Glutamatergic neuron (in vitro differentiated cells): ENCODE measurements around the gene TMOD2. TPM values are rescaled to one million over a fixed set of nuclear protein-coding genes. Genes with fewer than 3 reads are reported as not detected.

Experiments used
- DNase-seq: peaks from one replicate; pipeline ENCODE4 v3.0.0; 2022
- H3K27ac Mint-ChIP-seq: one replicate; pipeline ENCODE4 v1.8.0; 2020; ENCODE audit warnings: mild to moderate bottlenecking, mixed read lengths, inconsistent platforms; ENCODE audit not compliant: unreplicated experiment
- H3K27me3 Mint-ChIP-seq: one replicate; pipeline ENCODE4 v1.8.0; 2020; ENCODE audit warnings: mild to moderate bottlenecking, moderate library complexity, mixed read lengths, inconsistent platforms; ENCODE audit not compliant: unreplicated experiment
- H3K36me3 Mint-ChIP-seq: one replicate; pipeline ENCODE4 v1.8.0; 2020; ENCODE audit warnings: mild to moderate bottlenecking, mixed read lengths, inconsistent platforms; ENCODE audit not compliant: unreplicated experiment
- H3K4me1 Mint-ChIP-seq: one replicate; pipeline ENCODE4 v1.8.0; 2020; ENCODE audit warnings: mild to moderate bottlenecking, low read depth, mixed read lengths, inconsistent platforms; ENCODE audit not compliant: unreplicated experiment
- H3K4me3 Mint-ChIP-seq: one replicate; pipeline ENCODE4 v1.8.0; 2020; ENCODE audit warnings: mild to moderate bottlenecking, mixed read lengths, inconsistent platforms; ENCODE audit not compliant: unreplicated experiment
- H3K9me3 Mint-ChIP-seq: one replicate; pipeline ENCODE4 v1.8.0; 2020; ENCODE audit warnings: mild to moderate bottlenecking, moderate library complexity, mixed read lengths, inconsistent platforms; ENCODE audit not compliant: unreplicated experiment
- CTCF ChIP-seq: fragments of 200-600 bp; sonication (generic); IDR thresholded peaks from one replicate; pipeline ENCODE4 v1.5.0; 2021; ENCODE audit not compliant: partially characterized antibody, unreplicated experiment
- total RNA-seq: library from RNA; stranded (reverse); fragmentation: NEBNext Ultra II Directional; extraction: Animal tissue kit (Norgen Biotek cat#: 25700); gene quantifications from one replicate; pipeline ENCODE4 v1.2.1, GENCODE V29; 2021; ENCODE audit not compliant: unreplicated experiment

TMOD2 gene
- total RNA-seq, 1 donor from 2014 or later: 75.0 TPM

GRCh38 chr15:51803965-51804364, 52.6 kb downstream of the TMOD2 start:
- Mint-ChIP-seq H3K4me3 (no peak overlapping the region), H3K4me1 (peaks cover 14% of the 10 kb centered on the region), H3K27ac (no peak overlapping the region), H3K9me3 (no peaks in the 10 kb centered on the region), H3K27me3 (peaks cover 9% of the 10 kb centered on the region), H3K36me3 (peaks cover 13% of the 10 kb centered on the region)
- DNase-seq: no peak
- TF ChIP-seq CTCF: no peak

DNA sequence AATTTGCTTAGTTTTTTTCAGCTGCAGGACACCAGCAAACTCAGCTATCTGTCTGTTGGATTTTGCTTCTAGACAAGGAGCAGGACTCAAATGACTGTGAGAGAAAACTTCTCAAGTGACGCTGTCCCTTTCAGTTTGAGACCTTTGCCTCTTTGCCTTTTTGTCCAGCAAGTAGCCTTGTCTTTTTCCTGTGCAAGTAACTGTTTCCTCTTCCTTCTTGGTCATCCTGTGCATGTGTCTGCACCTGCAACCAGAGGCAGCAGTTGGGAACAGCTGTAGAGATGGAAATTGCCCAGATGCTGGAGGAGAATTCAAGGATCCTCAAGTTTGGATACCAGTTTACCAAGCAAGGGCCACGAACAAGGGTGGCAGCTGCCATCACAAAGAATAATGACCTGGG, 54.7 kb downstream of the TMOD2 start:
- TF ChIP-seq CTCF: no peak
- DNase-seq: no peak

DNA sequence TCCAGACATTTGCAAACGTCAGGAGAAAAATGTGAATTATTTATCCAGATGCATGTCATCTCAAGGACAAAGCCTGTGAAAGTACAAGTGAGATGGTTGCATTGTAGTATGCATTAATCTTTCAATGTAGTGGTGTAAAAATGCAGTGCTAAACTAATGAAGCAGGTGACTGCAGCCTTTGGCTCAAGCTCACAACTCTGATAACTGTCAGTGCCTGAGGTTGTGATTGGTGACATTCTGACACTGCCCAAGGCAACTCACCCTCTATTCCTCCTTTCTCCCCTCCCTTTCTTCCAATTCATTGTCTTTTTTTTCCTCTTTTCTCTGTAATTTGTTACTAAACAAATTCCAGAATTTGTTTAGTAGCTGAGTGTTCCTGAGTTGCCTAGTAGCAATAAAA, 58.1 kb downstream of the TMOD2 start:
- DNase-seq: no peak
- H3K36me3 Mint-ChIP-seq: peaks cover 13% of the 10 kb centered on the region
- no peaks in the 10 kb centered on the region for H3K4me1 Mint-ChIP-seq
- H3K4me3 Mint-ChIP-seq: no peak overlapping the region
- no peak for TF ChIP-seq CTCF
- H3K27ac Mint-ChIP-seq: no peak overlapping the region
- H3K27me3 Mint-ChIP-seq: peaks cover 5% of the 10 kb centered on the region
- H3K9me3 Mint-ChIP-seq: no peaks in the 10 kb centered on the region

More for the DNA sequence above, 54.7 kb downstream of the TMOD2 start:
- Mint-ChIP-seq H3K4me3 (no peak overlapping the region), H3K9me3 (no peaks in the 10 kb centered on the region), H3K4me1 (peaks cover 4% of the 10 kb centered on the region), H3K27me3 (peaks cover 5% of the 10 kb centered on the region), H3K36me3 (peaks cover 13% of the 10 kb centered on the region), H3K27ac (no peak overlapping the region)

- Mint-ChIP-seq H3K4me1 (no peaks in the 10 kb centered on the region), H3K27ac (no peak overlapping the region), H3K27me3 (no peaks in the 10 kb centered on the region), H3K36me3 (no peaks in the 10 kb centered on the region), H3K9me3 (no peaks in the 10 kb centered on the region), H3K4me3 (no peak overlapping the region)
- DNase-seq: no peak
- TF ChIP-seq CTCF: no peak
Measured at GRCh38 chr15:51812598-51812997, 61.2 kb downstream of the TMOD2 start.

GRCh38 chr15:51814606-51815005, 63.2 kb downstream of the TMOD2 start:
- Mint-ChIP-seq H3K4me1 (no peaks in the 10 kb centered on the region), H3K27me3 (peaks cover 1% of the 10 kb centered on the region), H3K36me3 (peaks cover 9% of the 10 kb centered on the region), H3K9me3 (no peaks in the 10 kb centered on the region), H3K4me3 (no peak overlapping the region), H3K27ac (no peak overlapping the region)
- no peak for DNase-seq
- no peak for TF ChIP-seq CTCF
